GM12892 (cell line): ENCODE data around the gene TMEM131.

Experiments
- POLR2A ChIP-seq: IDR thresholded peaks from 2 replicates; pipeline ENCODE4 v1.6.1; 2011; ENCODE audit warnings: low read depth, low read length, control low read depth
- POLR2AphosphoS5 ChIP-seq: IDR thresholded peaks from 2 replicates; pipeline ENCODE4 v1.6.1; 2011; ENCODE audit warnings: low read depth, low read length, control low read depth
- TAF1 ChIP-seq: IDR thresholded peaks from 2 replicates; pipeline ENCODE4 v1.6.1; 2011; ENCODE audit warnings: low read depth, mild to moderate bottlenecking, control low read depth, low read length, borderline replicate concordance

- TF ChIP-seq POLR2A, result no peak
- no peak for TF ChIP-seq POLR2AphosphoS5
- no peak for TF ChIP-seq TAF1
Observed at GRCh38 chr2:97983698-97984097, 12.1 kb downstream of the TMEM131 start.
